ENCODE measurements around the gene CALY.
A peak's percentile ranks its signal among the peaks of the same experiment; 100 is the strongest.

Gene CALY

GRCh38 chr10:133336118-133336576, 549 bp downstream of the CALY start:
- DNase-seq (ENCODE audit: low read depth), result no peak
- TF ChIP-seq CTCF (IDR thresholded peaks at IDR 0.05; ENCODE audit: low read length, missing control alignments), result no peak
- no peak overlapping the region for H3K4me3 ChIP-seq (replicated peaks; ENCODE audit: low read depth, low read length)

GRCh38 chr10:133335246-133336117, 1.2 kb downstream of the CALY start:
- TF ChIP-seq CTCF (IDR thresholded peaks at IDR 0.05; ENCODE audit: low read length, missing control alignments), result no peak
- peak; percentile 74 for DNase-seq (ENCODE audit: low read depth)
- H3K4me3 ChIP-seq (replicated peaks; ENCODE audit: low read depth, low read length), result peak overlapping the region; percentile 39

GRCh38 chr10:133334503-133335245, 2.0 kb downstream of the CALY start:
- DNase-seq (ENCODE audit: low read depth), result no peak
- no peak for TF ChIP-seq CTCF (IDR thresholded peaks at IDR 0.05; ENCODE audit: low read length, missing control alignments)
- peak overlapping the region; percentile 39 for H3K4me3 ChIP-seq (replicated peaks; ENCODE audit: low read depth, low read length)

GRCh38 chr10:133332936-133333699, 3.6 kb downstream of the CALY start:
- DNase-seq (ENCODE audit: low read depth), result no peak
- TF ChIP-seq CTCF (IDR thresholded peaks at IDR 0.05; ENCODE audit: low read length, missing control alignments), result no peak
- no peak overlapping the region for H3K4me3 ChIP-seq (replicated peaks; ENCODE audit: low read depth, low read length)

- TF ChIP-seq CTCF (IDR thresholded peaks at IDR 0.05; ENCODE audit: low read length, missing control alignments), result peak; percentile 81
- peak; percentile 86 for DNase-seq (ENCODE audit: low read depth)
- H3K4me3 ChIP-seq (replicated peaks; ENCODE audit: low read depth, low read length), result peak overlapping the region; percentile 1
These were observed 7.0 kb downstream of the CALY start for GRCh38 chr10:133329491-133330202.

Measured in fibroblast of pulmonary artery (primary cell).